Stimulated activated CD8-positive, alpha-beta memory T cell treated with anti-CD3 and anti-CD28 coated beads, Interleukin-12 subunit alpha, Interleukin-12 subunit beta, amount 100 ng/mL, for 4 hours (primary cell): ENCODE results near the gene PFDN4.

Experiments
- DNase-seq: peaks from one replicate; pipeline ENCODE4 v3.0.0-alpha.2; 2020; ENCODE audit warnings: low read depth

The PFDN4 gene

GRCh38 chr20:54207743-54208547 lies at the start of gene PFDN4:
TSS of gene PFDN4 (plus strand) at chr20:54208087. CDS start at chr20:54208101, 14 bp downstream.
- peak; percentile 65 for DNase-seq

GRCh38 chr20:54158226-54158625 lies 49.7 kb upstream of the PFDN4 start:
- DNase-seq, result no peak

- no peak for DNase-seq
These were observed 49.0 kb upstream of the PFDN4 start for GRCh38 chr20:54158856-54159418.

- DNase-seq, result no peak
These were observed 47.6 kb upstream of the PFDN4 start for GRCh38 chr20:54160065-54161007.

GRCh38 chr20:54161008-54161820 lies 46.7 kb upstream of the PFDN4 start:
- DNase-seq, result no peak

GRCh38 chr20:54161821-54162149 lies 46.1 kb upstream of the PFDN4 start:
- DNase-seq, result no peak

- DNase-seq, result no peak
These were observed 45.4 kb upstream of the PFDN4 start for GRCh38 chr20:54162378-54163009.

- no peak for DNase-seq
These were observed 44.5 kb upstream of the PFDN4 start for GRCh38 chr20:54163402-54163801.

GRCh38 chr20:54165014-54165413 lies 42.9 kb upstream of the PFDN4 start:
- DNase-seq, result no peak

GRCh38 chr20:54165803-54166202 lies 42.1 kb upstream of the PFDN4 start:
- no peak for DNase-seq

- DNase-seq, result no peak
These were observed 40.8 kb upstream of the PFDN4 start for GRCh38 chr20:54166987-54167662.

GRCh38 chr20:54167909-54168872 lies 39.7 kb upstream of the PFDN4 start:
- no peak for DNase-seq

GRCh38 chr20:54168961-54169862 lies 38.7 kb upstream of the PFDN4 start:
- no peak for DNase-seq

- no peak for DNase-seq
These were observed 37.8 kb upstream of the PFDN4 start for GRCh38 chr20:54170026-54170471.

GRCh38 chr20:54170963-54171362 lies 36.9 kb upstream of the PFDN4 start:
- DNase-seq, result no peak

- no peak for DNase-seq
These were observed 35.4 kb upstream of the PFDN4 start for GRCh38 chr20:54172532-54172855.

- no peak for DNase-seq
These were observed 34.8 kb upstream of the PFDN4 start for GRCh38 chr20:54172856-54173652.
